Measurements from ENCODE around the gene ARL6IP4. TPM values are rescaled to one million over a fixed set of nuclear protein-coding genes. Genes with fewer than 3 reads are reported as not detected.

Gene ARL6IP4
- polyA plus RNA-seq, 3 donors = 152 to 268 (median 167) TPM

DNA sequence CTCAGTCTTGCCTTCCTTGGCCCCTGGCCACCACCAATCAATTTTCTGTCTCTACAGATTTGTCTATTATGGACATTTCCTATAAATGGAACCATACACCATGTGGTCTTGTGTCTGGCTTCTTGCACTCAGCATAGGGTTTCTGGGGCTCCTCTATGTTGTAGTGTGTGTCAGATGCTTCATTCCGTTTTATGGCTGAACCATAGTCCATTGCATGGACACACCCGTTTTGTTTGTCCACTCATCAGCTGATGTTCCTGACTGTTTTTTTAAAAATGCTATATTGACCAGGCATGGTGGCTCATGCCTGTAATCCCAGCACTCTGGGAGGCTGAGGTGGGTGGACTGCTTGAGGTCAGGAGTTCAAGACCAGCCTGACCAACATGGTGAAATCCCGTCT is 21.0 kb downstream of the ARL6IP4 start:
- peaks cover 0 to 7% (median 2%) of the 10 kb centered on the region in 3 donors for H3K27me3 Mint-ChIP-seq (ENCODE audit: low read depth in 3 of 3)
- H3K4me1 Mint-ChIP-seq = no peaks in the 10 kb centered on the region
- Histone ChIP-seq H3K9me3 (replicated peaks in 1 of 2; ENCODE audit: control insufficient read depth in 1 of 2, insufficient read depth in 1 of 2, low read length in 2 of 2) (no peaks in the 10 kb centered on the region), H3K27me3 (ENCODE audit: control insufficient read depth in 2 of 2, insufficient read depth in 2 of 2, low read length in 2 of 2) (no peaks in the 10 kb centered on the region), H3K79me2 (ENCODE audit: insufficient read depth, low read length) (no peaks in the 10 kb centered on the region), H3K4me3 (replicated peaks in 1 of 3; ENCODE audit: low read depth in 2 of 3, low read length in 3 of 3) (no peak overlapping the region), H3K27ac (ENCODE audit: low read depth in 1 of 2, low read length in 2 of 2) (no peak overlapping the region), H3K4me1 (ENCODE audit: control insufficient read depth in 1 of 2, insufficient read depth in 2 of 2, low read length in 2 of 2) (no peaks in the 10 kb centered on the region), H4K20me1 (ENCODE audit: insufficient read depth, low read length) (no peaks in the 10 kb centered on the region), H2AFZ (ENCODE audit: insufficient read depth, low read depth, low read length, poor library complexity, severe bottlenecking) (no peak overlapping the region), H3K4me2 (replicated peaks; ENCODE audit: extremely low read depth, low read length, poor library complexity, severe bottlenecking) (no peak overlapping the region), H3K9ac (ENCODE audit: insufficient read depth, low read length, poor library complexity, severe bottlenecking) (no peak overlapping the region), H3K36me3 (replicated peaks in 1 of 2; ENCODE audit: control insufficient read depth in 1 of 2, insufficient read depth in 2 of 2, low read length in 2 of 2) (no peaks in the 10 kb centered on the region)
- no peak overlapping the region for H3K27ac Mint-ChIP-seq
- DNase-seq = no peak
- no peaks in the 10 kb centered on the region for H3K9me3 Mint-ChIP-seq
- no peak overlapping the region for H3K4me3 Mint-ChIP-seq
- H3K36me3 Mint-ChIP-seq = no peaks in the 10 kb centered on the region
- TF ChIP-seq, protein P1, sequence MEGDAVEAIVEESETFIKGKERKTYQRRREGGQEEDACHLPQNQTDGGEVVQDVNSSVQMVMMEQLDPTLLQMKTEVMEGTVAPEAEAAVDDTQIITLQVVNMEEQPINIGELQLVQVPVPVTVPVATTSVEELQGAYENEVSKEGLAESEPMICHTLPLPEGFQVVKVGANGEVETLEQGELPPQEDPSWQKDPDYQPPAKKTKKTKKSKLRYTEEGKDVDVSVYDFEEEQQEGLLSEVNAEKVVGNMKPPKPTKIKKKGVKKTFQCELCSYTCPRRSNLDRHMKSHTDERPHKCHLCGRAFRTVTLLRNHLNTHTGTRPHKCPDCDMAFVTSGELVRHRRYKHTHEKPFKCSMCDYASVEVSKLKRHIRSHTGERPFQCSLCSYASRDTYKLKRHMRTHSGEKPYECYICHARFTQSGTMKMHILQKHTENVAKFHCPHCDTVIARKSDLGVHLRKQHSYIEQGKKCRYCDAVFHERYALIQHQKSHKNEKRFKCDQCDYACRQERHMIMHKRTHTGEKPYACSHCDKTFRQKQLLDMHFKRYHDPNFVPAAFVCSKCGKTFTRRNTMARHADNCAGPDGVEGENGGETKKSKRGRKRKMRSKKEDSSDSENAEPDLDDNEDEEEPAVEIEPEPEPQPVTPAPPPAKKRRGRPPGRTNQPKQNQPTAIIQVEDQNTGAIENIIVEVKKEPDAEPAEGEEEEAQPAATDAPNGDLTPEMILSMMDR (IDR thresholded peaks at IDR 0.05) = no peak
- intact Hi-C loops (cut with micrococcal nuclease) = no loop called here
- no CpG with 5 or more reads among the region's 3 CpGs for WGBS (ENCODE audit: insufficient coverage)

DNA sequence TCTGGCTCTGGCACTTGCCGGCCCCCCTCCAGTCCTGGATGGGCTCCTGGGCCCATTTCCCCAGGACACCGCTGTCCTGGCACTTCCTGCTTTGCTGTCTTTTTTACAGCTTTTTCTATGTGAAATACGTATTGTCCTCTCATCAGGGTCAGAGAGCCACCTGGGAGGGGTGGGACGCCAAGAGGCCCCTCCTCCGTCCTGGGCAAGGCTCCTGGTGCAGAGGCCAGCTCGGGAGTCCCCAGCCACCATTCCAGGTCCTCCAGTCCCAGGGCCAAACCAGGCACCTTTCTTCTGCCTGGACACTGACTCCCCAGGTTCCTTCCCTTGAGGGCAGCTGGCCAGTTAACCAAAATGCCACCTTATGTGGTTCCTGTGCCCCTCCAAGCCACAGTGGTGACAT is 22.8 kb downstream of the ARL6IP4 start:
- Histone ChIP-seq H3K4me3 (replicated peaks in 1 of 3; ENCODE audit: low read depth in 2 of 3, low read length in 3 of 3) (no peak overlapping the region), H4K20me1 (ENCODE audit: insufficient read depth, low read length) (no peaks in the 10 kb centered on the region), H3K9me3 (replicated peaks in 1 of 2; ENCODE audit: control insufficient read depth in 1 of 2, insufficient read depth in 1 of 2, low read length in 2 of 2) (no peaks in the 10 kb centered on the region), H3K79me2 (ENCODE audit: insufficient read depth, low read length) (no peaks in the 10 kb centered on the region), H2AFZ (ENCODE audit: insufficient read depth, low read depth, low read length, poor library complexity, severe bottlenecking) (no peak overlapping the region), H3K4me2 (replicated peaks; ENCODE audit: extremely low read depth, low read length, poor library complexity, severe bottlenecking) (no peak overlapping the region), H3K36me3 (replicated peaks in 1 of 2; ENCODE audit: control insufficient read depth in 1 of 2, insufficient read depth in 2 of 2, low read length in 2 of 2) (no peaks in the 10 kb centered on the region), H3K4me1 (ENCODE audit: control insufficient read depth in 1 of 2, insufficient read depth in 2 of 2, low read length in 2 of 2) (no peaks in the 10 kb centered on the region), H3K27me3 (ENCODE audit: control insufficient read depth in 2 of 2, insufficient read depth in 2 of 2, low read length in 2 of 2) (no peaks in the 10 kb centered on the region), H3K9ac (ENCODE audit: insufficient read depth, low read length, poor library complexity, severe bottlenecking) (no peak overlapping the region), H3K27ac (ENCODE audit: low read depth in 1 of 2, low read length in 2 of 2) (no peak overlapping the region)
- no peak for DNase-seq
- no peaks in the 10 kb centered on the region for H3K36me3 Mint-ChIP-seq
- peak overlapping the region in 1 of 7 donors; percentile 15 for H3K27ac Mint-ChIP-seq
- TF ChIP-seq, protein P1 (IDR thresholded peaks at IDR 0.05) = no peak
- H3K27me3 Mint-ChIP-seq (ENCODE audit: low read depth in 3 of 3) = peaks cover 0 to 8% (median 2%) of the 10 kb centered on the region in 3 donors
- H3K4me3 Mint-ChIP-seq = no peak overlapping the region
- WGBS (ENCODE audit: insufficient coverage) = 78% methylated on average over 4 of the region's 6 CpGs
- no peaks in the 10 kb centered on the region for H3K9me3 Mint-ChIP-seq
- intact Hi-C loops (cut with micrococcal nuclease) = no loop called here
- H3K4me1 Mint-ChIP-seq = no peaks in the 10 kb centered on the region

Measured in CD14-positive monocyte (primary cell).